ENCODE results near the gene POLA1.

POLA1 gene

DNA sequence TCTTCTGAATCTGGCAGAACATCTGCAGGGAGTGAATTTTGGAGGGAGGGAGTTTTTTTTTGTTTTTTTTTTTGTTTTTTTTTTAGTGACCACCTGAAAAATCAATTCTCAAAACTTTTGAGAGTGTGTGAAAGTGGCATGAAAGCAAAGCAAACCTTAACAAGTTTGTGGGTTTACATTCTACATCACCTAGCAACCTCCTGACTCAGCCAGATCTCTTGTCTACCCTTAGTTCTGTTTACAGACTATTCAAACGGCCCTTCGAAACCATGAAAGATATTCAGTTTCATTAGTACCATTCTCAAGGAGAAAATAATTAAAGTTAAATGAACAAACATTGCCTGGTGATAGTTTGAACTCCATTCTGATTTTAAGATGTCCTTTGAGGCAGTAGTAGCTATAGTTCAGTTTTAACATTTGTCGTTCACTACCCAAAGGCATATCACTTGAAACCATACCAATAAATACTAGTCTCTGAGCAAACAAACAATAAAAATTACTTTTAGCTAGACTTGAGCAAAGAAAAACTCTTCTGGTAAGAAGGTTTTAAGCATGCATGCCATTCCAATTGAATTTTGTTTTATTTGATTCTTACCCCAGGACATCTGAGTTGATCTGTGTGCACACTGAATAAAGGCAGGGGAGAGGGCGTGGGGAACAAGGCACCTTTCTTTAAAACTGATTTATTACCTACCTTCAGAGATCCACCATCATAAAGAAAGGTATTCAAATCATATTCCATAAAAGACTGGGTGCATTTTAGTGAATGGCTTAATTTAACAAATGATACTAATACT lies 184.3 kb downstream of the POLA1 start:
- DNase-seq: no peak

GRCh38 chrX:24879679-24880078 lies 186.0 kb downstream of the POLA1 start:
- no peak for DNase-seq

GRCh38 chrX:24886916-24887315 lies 193.2 kb downstream of the POLA1 start:
- DNase-seq: no peak

GRCh38 chrX:24890677-24891076 lies 197.0 kb downstream of the POLA1 start:
- no peak for DNase-seq

DNA sequence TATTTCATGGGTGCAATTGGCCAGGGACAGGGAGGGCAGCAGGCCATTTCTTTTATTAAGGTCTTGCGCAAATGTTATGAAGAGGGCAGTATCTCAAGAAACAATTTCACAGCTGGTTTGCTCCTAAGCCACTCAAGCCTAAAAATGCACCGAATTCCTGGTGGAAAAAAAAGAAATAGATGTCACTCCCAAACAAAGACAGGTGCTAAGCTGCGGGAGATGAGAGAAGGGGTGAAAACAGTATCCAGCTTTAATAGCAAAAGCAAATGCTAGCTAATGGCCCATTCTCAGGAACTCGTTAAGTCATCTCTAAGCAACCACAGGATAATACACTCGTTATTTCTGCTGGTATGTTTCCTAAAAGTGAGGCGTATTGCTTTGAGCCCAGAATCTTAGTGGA lies 205.7 kb downstream of the POLA1 start:
- DNase-seq: no peak

DNA sequence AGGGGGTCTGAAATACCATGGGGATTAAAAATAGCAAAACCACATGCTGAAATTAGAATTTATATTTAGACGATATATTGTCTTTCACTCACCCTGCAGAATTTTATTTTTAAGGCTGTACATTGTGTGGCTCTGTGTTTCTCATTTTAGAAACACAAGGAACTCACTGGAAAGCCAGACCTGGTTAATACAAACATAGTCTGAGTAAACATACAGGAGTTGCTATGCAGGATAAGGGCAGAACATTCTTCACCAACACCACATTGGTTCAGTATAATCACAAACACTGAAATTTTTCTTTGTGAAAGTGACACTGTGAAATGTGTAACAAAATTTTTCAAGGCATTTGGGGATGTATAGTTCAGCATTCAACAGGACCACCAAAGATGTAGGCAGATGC lies 206.5 kb downstream of the POLA1 start:
- no peak for DNase-seq

GRCh38 chrX:24902806-24903205 lies 209.1 kb downstream of the POLA1 start:
- DNase-seq: no peak

DNA sequence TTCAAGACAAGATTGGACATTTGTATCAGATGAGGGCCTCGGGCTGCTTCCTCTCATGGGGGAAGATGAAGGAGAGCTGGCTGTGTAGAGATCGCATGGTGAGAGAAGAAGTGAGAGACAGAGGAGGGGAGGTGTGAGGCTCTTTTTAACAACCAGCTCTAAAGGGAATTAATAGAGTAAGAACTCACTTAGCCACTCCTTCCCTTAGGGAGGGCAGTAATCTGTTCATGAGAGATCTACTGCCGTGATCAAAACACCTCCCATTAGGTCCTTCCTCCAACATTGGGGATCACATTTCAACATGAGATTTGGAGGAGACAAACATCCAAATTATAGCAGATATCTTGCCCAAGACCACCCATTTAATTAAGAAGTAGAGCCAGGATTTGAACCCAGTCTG lies 225.0 kb downstream of the POLA1 start:
- no peak for DNase-seq

GRCh38 chrX:24920769-24921168 lies 227.1 kb downstream of the POLA1 start:
- DNase-seq: no peak

- DNase-seq: no peak
Measured at GRCh38 chrX:24925430-24925829, 231.7 kb downstream of the POLA1 start.

GRCh38 chrX:24927372-24927771 lies 233.7 kb downstream of the POLA1 start:
- DNase-seq: no peak

- no peak for DNase-seq
Measured at GRCh38 chrX:24928114-24928513, 234.4 kb downstream of the POLA1 start.

- no peak for DNase-seq
Measured at GRCh38 chrX:24934279-24934678, 240.6 kb downstream of the POLA1 start.

DNA sequence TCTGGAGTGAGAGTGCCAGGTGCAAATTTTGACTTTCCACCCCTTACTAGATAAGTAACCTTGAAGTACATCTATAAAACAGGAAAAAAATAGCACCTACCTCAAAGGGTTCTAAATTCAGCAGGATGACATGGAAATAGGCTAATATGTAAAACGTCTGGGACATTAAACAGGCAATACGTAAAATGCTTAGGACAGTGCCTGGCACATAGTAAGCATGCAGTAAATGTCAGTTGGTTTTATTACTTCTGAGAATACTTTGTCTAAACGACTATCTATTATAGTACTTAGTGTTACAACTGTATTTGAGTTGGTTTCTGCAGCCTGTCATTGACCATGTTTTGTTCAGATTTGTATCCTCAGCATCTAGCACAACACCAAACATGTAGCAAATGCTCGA lies 251.3 kb downstream of the POLA1 start:
- no peak for DNase-seq

DNA sequence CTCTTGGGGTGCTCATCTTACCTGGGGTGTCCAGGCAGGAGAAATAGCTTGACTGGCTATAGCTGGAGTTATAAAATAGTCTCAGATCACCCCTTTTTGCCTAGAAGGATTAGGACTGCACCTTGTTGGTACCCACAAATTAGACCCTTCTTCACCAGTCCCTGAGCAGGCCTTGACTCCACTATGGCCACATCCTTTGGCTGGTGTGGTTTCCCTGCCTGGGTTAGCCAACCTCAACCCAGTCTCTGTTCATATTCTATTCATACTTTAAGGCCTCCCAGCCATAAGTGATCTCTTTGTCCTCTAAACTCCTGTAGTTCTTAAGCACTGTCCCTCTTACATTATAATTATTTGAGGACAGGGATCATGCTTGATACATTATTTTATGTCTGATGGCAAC lies 252.7 kb downstream of the POLA1 start:
- DNase-seq: no peak

GRCh38 chrX:24954732-24955131 lies 261.0 kb downstream of the POLA1 start:
- no peak for DNase-seq

- DNase-seq: no peak
Measured at GRCh38 chrX:24955372-24955930, 261.7 kb downstream of the POLA1 start.

GRCh38 chrX:24956828-24957227 lies 263.1 kb downstream of the POLA1 start:
- no peak for DNase-seq

DNA sequence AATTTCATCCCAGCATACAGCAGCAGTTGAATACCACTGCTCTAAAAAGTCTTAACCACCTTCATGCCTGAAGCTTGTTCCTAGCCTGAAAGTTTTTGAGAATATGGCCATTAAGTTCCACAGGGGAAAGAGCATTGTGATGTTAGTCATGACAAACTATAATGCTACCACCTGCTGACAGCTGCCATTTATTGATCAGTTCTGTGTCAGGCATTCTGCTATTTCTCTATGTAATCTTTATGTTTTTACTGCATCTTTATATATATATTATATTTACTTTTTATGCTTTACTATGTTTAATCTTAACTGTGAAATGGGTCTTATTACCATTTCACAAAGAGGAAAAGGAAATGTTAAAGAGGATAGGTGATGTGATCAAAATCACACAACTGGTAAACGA lies 268.1 kb downstream of the POLA1 start:
- no peak for DNase-seq

- no peak for DNase-seq
Measured at GRCh38 chrX:24963823-24964222, 270.1 kb downstream of the POLA1 start.

GRCh38 chrX:24965372-24965771 lies 271.7 kb downstream of the POLA1 start:
- DNase-seq: no peak

DNA sequence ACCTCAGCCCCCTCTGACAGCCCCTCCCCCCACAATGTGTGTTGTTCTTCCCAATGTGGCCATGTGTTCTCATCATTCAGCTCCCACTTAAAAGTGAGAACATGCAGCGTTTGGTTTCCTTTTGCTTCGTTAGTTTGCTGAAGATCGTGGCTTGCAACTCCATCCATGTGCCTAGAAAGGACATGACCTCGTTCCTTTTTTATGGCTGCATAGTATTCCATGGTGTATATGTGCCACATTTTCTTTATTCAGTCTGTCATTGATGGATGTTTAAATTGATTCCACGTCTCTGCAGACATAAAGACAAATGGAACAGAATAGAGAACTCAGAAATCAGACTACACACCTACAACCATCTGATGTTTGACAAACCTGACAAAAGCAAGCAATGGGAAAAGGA lies 276.1 kb downstream of the POLA1 start:
- no peak for DNase-seq

DNA sequence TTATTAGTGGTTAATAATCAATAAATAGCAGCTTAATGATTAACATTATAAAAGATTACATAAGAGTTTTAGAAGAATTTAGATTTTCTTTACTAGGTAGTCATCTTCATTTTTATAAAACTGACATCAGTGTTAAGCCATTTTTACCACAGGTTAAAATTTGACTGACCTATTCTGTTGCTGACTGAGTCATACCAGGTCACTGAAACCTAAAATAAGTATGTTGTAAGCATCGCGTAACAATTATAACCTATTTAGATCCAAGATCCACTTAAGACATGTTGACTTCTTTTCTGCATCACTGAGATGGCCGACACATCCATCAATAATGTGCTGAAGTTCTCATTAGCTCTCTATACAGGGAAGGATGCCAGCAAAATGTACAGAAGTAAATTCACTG lies 285.4 kb downstream of the POLA1 start:
- DNase-seq: no peak

DNA sequence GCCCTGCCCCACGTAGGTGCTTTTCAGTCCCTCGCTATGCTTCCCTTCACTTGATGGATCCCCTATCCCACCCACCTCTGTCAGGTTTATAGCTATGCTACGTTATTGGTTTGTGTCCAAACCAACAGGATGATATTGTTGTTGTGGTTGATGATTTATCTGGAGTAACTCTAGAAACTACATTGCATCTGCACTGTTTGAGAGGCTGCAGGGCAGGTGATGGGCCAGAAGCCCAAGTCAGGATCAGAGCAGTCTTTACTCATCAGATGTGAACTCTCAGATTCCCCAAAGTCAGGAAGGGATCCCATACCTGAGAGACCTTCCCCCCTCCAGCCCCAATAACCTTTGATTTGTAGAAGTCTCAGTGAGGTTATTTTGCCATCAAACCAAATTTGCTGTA lies 287.3 kb downstream of the POLA1 start:
- DNase-seq: no peak
